Measurements from ENCODE around the gene SPAAR. TPM values are rescaled to one million over a fixed set of nuclear protein-coding genes. Genes with fewer than 3 reads are reported as not detected.
"Not testable (repeated sequence)": the region's sequence is repeated elsewhere in the genome, so short reads cannot be mapped to it uniquely, and the experiment has no call there.

The SPAAR gene
- total RNA-seq, 1 donor from 2014 or later: 0.56 TPM

DNA sequence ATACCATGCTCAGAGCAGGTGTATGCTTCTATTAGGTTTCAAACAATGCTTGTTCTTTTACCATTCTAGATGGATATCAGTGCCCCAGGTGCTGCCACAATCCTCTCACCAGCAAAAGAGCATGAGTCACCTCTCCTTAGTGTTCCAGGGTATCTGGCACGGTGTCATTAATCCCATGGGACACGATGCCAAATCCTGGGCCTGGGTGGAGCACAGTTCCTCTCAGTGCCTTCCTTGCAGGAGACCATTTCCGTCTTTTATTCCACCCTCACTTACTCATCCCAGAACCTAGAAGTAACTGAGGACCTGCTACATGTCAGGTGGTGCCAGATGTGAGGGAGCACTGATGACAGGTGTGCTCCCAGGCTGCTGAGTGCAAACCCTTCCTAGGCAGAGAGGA lies 37.7 kb upstream of the SPAAR start:
- peaks cover 16% of the 10 kb centered on the region for H3K9me3 Mint-ChIP-seq (ENCODE audit: unreplicated experiment)
- no peak for DNase-seq (ENCODE audit: extremely low spot score, unreplicated experiment)
- peaks cover 20% of the 10 kb centered on the region for H3K27me3 Mint-ChIP-seq (ENCODE audit: unreplicated experiment)
- H3K4me1 Mint-ChIP-seq (ENCODE audit: unreplicated experiment): no peaks in the 10 kb centered on the region
- H3K4me3 Mint-ChIP-seq (ENCODE audit: unreplicated experiment): no peak overlapping the region
- no peaks in the 10 kb centered on the region for H3K36me3 Mint-ChIP-seq (ENCODE audit: unreplicated experiment)
- no peak overlapping the region for H3K27ac Mint-ChIP-seq (ENCODE audit: unreplicated experiment)
- no peak for TF ChIP-seq CTCF (IDR thresholded peaks at IDR 0.05)

GRCh38 chr9:35872505-35872904 lies 36.8 kb upstream of the SPAAR start:
- TF ChIP-seq CTCF (IDR thresholded peaks at IDR 0.05): no peak
- H3K27me3 Mint-ChIP-seq (ENCODE audit: unreplicated experiment): peaks cover 27% of the 10 kb centered on the region
- H3K27ac Mint-ChIP-seq (ENCODE audit: unreplicated experiment): no peak overlapping the region
- DNase-seq (ENCODE audit: extremely low spot score, unreplicated experiment): no peak
- H3K36me3 Mint-ChIP-seq (ENCODE audit: unreplicated experiment): no peaks in the 10 kb centered on the region
- no peak overlapping the region for H3K4me3 Mint-ChIP-seq (ENCODE audit: unreplicated experiment)
- H3K9me3 Mint-ChIP-seq (ENCODE audit: unreplicated experiment): peaks cover 25% of the 10 kb centered on the region
- no peaks in the 10 kb centered on the region for H3K4me1 Mint-ChIP-seq (ENCODE audit: unreplicated experiment)

GRCh38 chr9:35882263-35882848 lies 26.9 kb upstream of the SPAAR start:
- Mint-ChIP-seq H3K27ac (ENCODE audit: unreplicated experiment) (no peak overlapping the region), H3K36me3 (ENCODE audit: unreplicated experiment) (no peaks in the 10 kb centered on the region), H3K4me3 (ENCODE audit: unreplicated experiment) (no peak overlapping the region), H3K9me3 (ENCODE audit: unreplicated experiment) (peaks cover 3% of the 10 kb centered on the region), H3K27me3 (ENCODE audit: unreplicated experiment) (peaks cover 54% of the 10 kb centered on the region), H3K4me1 (ENCODE audit: unreplicated experiment) (no peaks in the 10 kb centered on the region)
- TF ChIP-seq CTCF (IDR thresholded peaks at IDR 0.05): peak; percentile 97
- peak; percentile 93 for DNase-seq (ENCODE audit: extremely low spot score, unreplicated experiment)

DNA sequence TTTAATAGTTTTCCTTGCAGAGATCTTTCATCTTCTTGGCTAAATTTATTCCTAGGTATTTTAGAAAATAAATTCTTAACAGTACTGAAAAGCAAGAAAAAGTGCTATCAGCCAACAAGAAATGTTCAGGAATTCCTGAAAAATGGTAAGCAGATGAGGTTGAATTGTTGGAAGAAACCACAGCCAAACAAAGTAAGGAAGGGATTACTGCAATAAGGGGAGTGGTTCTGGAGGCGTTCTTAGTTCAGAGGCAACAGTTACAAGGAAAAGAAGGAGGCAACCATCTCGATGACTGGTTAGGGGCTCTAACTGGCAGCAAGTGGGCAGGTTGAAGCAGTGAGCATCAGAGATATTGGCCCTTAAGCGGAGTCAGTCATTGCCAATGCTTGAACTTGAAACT lies 26.3 kb upstream of the SPAAR start:
- Mint-ChIP-seq H3K4me1 (ENCODE audit: unreplicated experiment) (no peaks in the 10 kb centered on the region), H3K9me3 (ENCODE audit: unreplicated experiment) (no peaks in the 10 kb centered on the region), H3K4me3 (ENCODE audit: unreplicated experiment) (no peak overlapping the region), H3K27me3 (ENCODE audit: unreplicated experiment) (peaks cover 48% of the 10 kb centered on the region), H3K27ac (ENCODE audit: unreplicated experiment) (no peak overlapping the region), H3K36me3 (ENCODE audit: unreplicated experiment) (no peaks in the 10 kb centered on the region)
- no peak for DNase-seq (ENCODE audit: extremely low spot score, unreplicated experiment)
- no peak for TF ChIP-seq CTCF (IDR thresholded peaks at IDR 0.05)

- H3K27me3 Mint-ChIP-seq (ENCODE audit: unreplicated experiment): peaks cover 40% of the 10 kb centered on the region
- H3K4me3 Mint-ChIP-seq (ENCODE audit: unreplicated experiment); DNase-seq (ENCODE audit: extremely low spot score, unreplicated experiment); H3K36me3 Mint-ChIP-seq (ENCODE audit: unreplicated experiment); H3K27ac Mint-ChIP-seq (ENCODE audit: unreplicated experiment); H3K9me3 Mint-ChIP-seq (ENCODE audit: unreplicated experiment); H3K4me1 Mint-ChIP-seq (ENCODE audit: unreplicated experiment): not testable (repeated sequence)
These were observed 24.4 kb upstream of the SPAAR start for GRCh38 chr9:35884908-35885307.

DNA sequence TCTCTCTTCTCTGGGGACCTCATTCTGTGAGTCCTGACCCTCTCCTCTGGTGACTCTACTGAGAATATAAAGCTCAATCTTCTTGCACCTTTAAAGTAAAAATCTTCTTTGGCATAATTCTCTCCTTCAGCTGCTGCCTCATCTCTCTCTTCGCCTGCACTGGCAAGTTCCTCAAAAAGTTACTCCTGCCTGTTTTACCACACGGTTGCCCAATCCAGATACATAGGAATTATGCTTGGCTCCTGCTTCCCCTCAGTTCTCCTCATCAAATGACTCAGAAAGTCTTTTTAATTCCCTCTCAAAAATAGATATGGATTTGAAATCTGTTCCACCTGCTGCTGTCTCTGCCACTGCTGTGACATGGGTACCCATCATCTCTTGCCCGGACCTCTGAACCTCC lies 17.6 kb upstream of the SPAAR start:
- no peak overlapping the region for H3K4me3 Mint-ChIP-seq (ENCODE audit: unreplicated experiment)
- H3K9me3 Mint-ChIP-seq (ENCODE audit: unreplicated experiment): no peaks in the 10 kb centered on the region
- no peak for DNase-seq (ENCODE audit: extremely low spot score, unreplicated experiment)
- H3K36me3 Mint-ChIP-seq (ENCODE audit: unreplicated experiment): no peaks in the 10 kb centered on the region
- TF ChIP-seq CTCF (IDR thresholded peaks at IDR 0.05): no peak
- no peak overlapping the region for H3K27ac Mint-ChIP-seq (ENCODE audit: unreplicated experiment)
- peaks cover 47% of the 10 kb centered on the region for H3K27me3 Mint-ChIP-seq (ENCODE audit: unreplicated experiment)
- H3K4me1 Mint-ChIP-seq (ENCODE audit: unreplicated experiment): no peaks in the 10 kb centered on the region

Data from osteocyte (in vitro differentiated cells).